CD8-positive, alpha-beta memory T cell (primary cell): ENCODE measurements around the gene SDS. TPM values are rescaled to one million over a fixed set of nuclear protein-coding genes. Genes with fewer than 3 reads are reported as not detected.

Experiments
- polyA plus RNA-seq: library from polyadenylated mRNA; unstranded; fragments of 300-500 nt; fragmentation: Illumina TruSeq; gene quantifications from one replicate; pipeline ENCODE4 v1.2.3, GENCODE V29; 2021
- total RNA-seq, 2 experiments: library from RNA; stranded (reverse); gene quantifications; one replicate each; pipeline ENCODE4 v1.2.3, GENCODE V29; 2021

SDS gene
- total and polyA plus RNA-seq, 3 experiments from 2014 or later = 0.18 to 0.20 TPM; not detected in 1

Other genes with a start within 250 kb of the SDS start
- 100 to 1,000 TPM; 131 to 133 TPM for gene DDX54, start 218.4 kb downstream of the SDS start, total RNA-seq
- gene DDX54, start 218.4 kb downstream of the SDS start, polyA plus RNA-seq = 47.7 TPM
- 10 to 100 TPM; 21.1 to 22.5 TPM for gene RITA1, start 218.2 kb downstream of the SDS start, total RNA-seq
- 27.4 TPM for gene RITA1, start 218.2 kb downstream of the SDS start, polyA plus RNA-seq
- 10 to 100 TPM; 21.3 to 24.1 TPM for gene TPCN1, start 182.4 kb downstream of the SDS start, total RNA-seq
- 10.1 TPM for gene TPCN1, start 182.4 kb downstream of the SDS start, polyA plus RNA-seq
- gene SLC8B1, start 68.8 kb downstream of the SDS start, total RNA-seq = 10 to 100 TPM; 14.9 to 16.8 TPM
- 26.8 TPM for gene SLC8B1, start 68.8 kb downstream of the SDS start, polyA plus RNA-seq
- 10 to 100 TPM; 19.5 to 20.7 TPM for gene PLBD2, start 45.3 kb downstream of the SDS start, total RNA-seq
- 10.0 TPM for gene PLBD2, start 45.3 kb downstream of the SDS start, polyA plus RNA-seq
- gene SDSL, start 18.5 kb upstream of the SDS start, total RNA-seq = under 1 TPM; 0.20 to 0.24 TPM
- not detected for gene SDSL, start 18.5 kb upstream of the SDS start, polyA plus RNA-seq
- gene LHX5, start 68.0 kb upstream of the SDS start, total RNA-seq = not detected
- gene LHX5, start 68.0 kb upstream of the SDS start, polyA plus RNA-seq = not detected